ENCODE data around the gene PTTG1IP.

PTTG1IP gene

GRCh38 chr21:44908908-44909307 is 35.4 kb upstream of the PTTG1IP start:
- no peak for DNase-seq

- DNase-seq: peak; percentile 50
Observed at GRCh38 chr21:44907966-44908895, 34.7 kb upstream of the PTTG1IP start.

- no peak for DNase-seq
Observed at GRCh38 chr21:44907225-44907965, 33.9 kb upstream of the PTTG1IP start.

GRCh38 chr21:44905728-44906090 is 32.2 kb upstream of the PTTG1IP start:
- peak; percentile 20 for DNase-seq

GRCh38 chr21:44905016-44905727 is 31.7 kb upstream of the PTTG1IP start:
- DNase-seq: no peak

- no peak for DNase-seq
Observed at GRCh38 chr21:44904141-44904923, 30.8 kb upstream of the PTTG1IP start.

GRCh38 chr21:44903689-44904088 is 30.2 kb upstream of the PTTG1IP start:
- no peak for DNase-seq

- no peak for DNase-seq
Observed at GRCh38 chr21:44903050-44903685, 29.7 kb upstream of the PTTG1IP start.

- no peak for DNase-seq
Observed at GRCh38 chr21:44902268-44903049, 29.0 kb upstream of the PTTG1IP start.

GRCh38 chr21:44901391-44902074 is 28.0 kb upstream of the PTTG1IP start:
- DNase-seq: no peak

- no peak for DNase-seq
Observed at GRCh38 chr21:44900559-44901251, 27.2 kb upstream of the PTTG1IP start.

GRCh38 chr21:44899768-44900558 is 26.5 kb upstream of the PTTG1IP start:
- DNase-seq: no peak

GRCh38 chr21:44898851-44899767 is 25.6 kb upstream of the PTTG1IP start:
- DNase-seq: no peak

- DNase-seq: no peak
Observed at GRCh38 chr21:44898011-44898488, 24.6 kb upstream of the PTTG1IP start.

GRCh38 chr21:44897326-44898010 is 24.0 kb upstream of the PTTG1IP start:
- DNase-seq: peak; percentile 52

GRCh38 chr21:44896561-44897286 is 23.2 kb upstream of the PTTG1IP start:
- DNase-seq: no peak

Data from CD4-positive, alpha-beta T cell treated with Interferon gamma for 1 hour (primary cell).